Endothelial cell of umbilical vein (primary cell): ENCODE measurements around the gene CLCNKA. TPM values are rescaled to one million over a fixed set of nuclear protein-coding genes. Genes with fewer than 3 reads are reported as not detected.

Experiments used
- BruUV-seq: library from RNA; stranded (reverse); fragments of 400-500 nt; replicated peaks from 2 replicates; lab custom pipeline; 2021; lab: Mats Ljungman, UMichigan
- CTCF ChIA-PET: fragments of 300-600, 350-600 bp; sonication (Branson Sonifier 250); formaldehyde crosslinking; loops from one replicate; lab custom pipeline; 2021; ENCODE audit warnings: antibody characterized with exemption, inconsistent platforms; lab: Charles Lee
- POLR2A ChIA-PET: fragments of 300-600, 350-600 bp; sonication (Branson Sonifier 250); formaldehyde crosslinking; loops from one replicate; lab custom pipeline; 2021; ENCODE audit warnings: antibody characterized with exemption, inconsistent platforms; lab: Charles Lee
- DNase-seq: peaks from one replicate; pipeline ENCODE4 v3.0.0-alpha.2; 2011; ENCODE audit warnings: low read depth, low spot score
- FAIRE-seq: peaks from 2 replicates; lab custom pipeline; 2011; peaks lifted over from hg19 to GRCh38; lab: Jason Lieb, UNC
- H2AFZ ChIP-seq: 2 replicates; pipeline ENCODE4 v1.6.0; 2012; ENCODE audit warnings: low read depth, low read length, control low read depth, inconsistent platforms
- H3K27ac ChIP-seq: 2 replicates; pipeline ENCODE4 v1.5.1; 2011; ENCODE audit warnings: low read depth, mild to moderate bottlenecking, control low read depth, low read length, moderate library complexity; ENCODE audit not compliant: insufficient read depth
- H3K27me3 ChIP-seq, 2 experiments: 2 replicates each; pipeline versions ENCODE4 v1.6.0 to v1.6.1; 2011; ENCODE audit warnings: low read length in 2 of 2, mixed read lengths in 1 of 2; ENCODE audit not compliant: control insufficient read depth in 2 of 2, insufficient read depth in 2 of 2
- H3K36me3 ChIP-seq, 2 experiments: 2 replicates in 1 of 2; 3 replicates in 1 of 2; pipeline ENCODE4 v1.5.1; 2011; ENCODE audit warnings: low read length in 2 of 2, mild to moderate bottlenecking in 1 of 2, moderate library complexity in 1 of 2; ENCODE audit not compliant: control insufficient read depth in 2 of 2, insufficient read depth in 2 of 2; ENCODE audit errors: extremely low read depth in 1 of 2
- H3K4me1 ChIP-seq: 3 replicates; pipeline ENCODE4 v1.5.1; 2011; ENCODE audit warnings: mild to moderate bottlenecking, low read length; ENCODE audit not compliant: control insufficient read depth, insufficient read depth; ENCODE audit errors: extremely low read depth
- H3K4me2 ChIP-seq: 2 replicates; pipeline ENCODE4 v1.6.1; 2011; ENCODE audit warnings: low read length, control low read depth, mixed read lengths; ENCODE audit not compliant: insufficient read depth
- H3K4me3 ChIP-seq, 3 experiments: fragments of 200-600 bp in 1 of 3; sonication (generic), shearing (Covaris generic) in 1 of 3; replicated peaks in 1 of 3; 2 replicates each; pipeline ENCODE4 v1.5.1; 2011 to 2016; ENCODE audit warnings: control low read depth in 3 of 3, low read length in 3 of 3, mild to moderate bottlenecking in 2 of 3, inconsistent platforms in 1 of 3, low read depth in 1 of 3, moderate library complexity in 1 of 3; ENCODE audit not compliant: insufficient read depth in 1 of 3
- H3K79me2 ChIP-seq: 2 replicates; pipeline ENCODE4 v1.6.0; 2012; ENCODE audit warnings: low read length, inconsistent platforms; ENCODE audit not compliant: control insufficient read depth, insufficient read depth
- H3K9ac ChIP-seq: replicated peaks from 2 replicates; pipeline ENCODE3; 2011; ENCODE audit warnings: low read length, control low read depth; ENCODE audit not compliant: insufficient read depth; ENCODE audit errors: extremely low read depth
- H3K9me1 ChIP-seq: replicated peaks from 3 replicates; pipeline ENCODE4 v1.6.0; 2011; ENCODE audit warnings: mild to moderate bottlenecking, low read length; ENCODE audit not compliant: control insufficient read depth, insufficient read depth; ENCODE audit errors: extremely low read depth
- H3K9me3 ChIP-seq: replicated peaks from 2 replicates; pipeline ENCODE4 v1.5.1; 2012; ENCODE audit warnings: low read length, inconsistent platforms; ENCODE audit not compliant: control insufficient read depth, insufficient read depth
- H4K20me1 ChIP-seq: replicated peaks from 2 replicates; pipeline ENCODE3; 2011; ENCODE audit warnings: mild to moderate bottlenecking, low read length; ENCODE audit not compliant: control insufficient read depth, insufficient read depth; ENCODE audit errors: extremely low read depth
- CTCF ChIP-seq, 2 donors: IDR thresholded peaks; 1 replicate in 1 of 2; 2 replicates in 1 of 2; pipeline ENCODE4 v1.5.1; 2011; ENCODE audit warnings: low read length in 2 of 2, mild to moderate bottlenecking in 2 of 2, moderate library complexity in 2 of 2, control low read depth in 1 of 2, inconsistent platforms in 1 of 2, low read depth in 1 of 2; ENCODE audit not compliant: insufficient read depth in 1 of 2; ENCODE audit errors: extremely low read depth in 1 of 2
- EZH2 ChIP-seq: IDR thresholded peaks from 2 replicates; pipeline ENCODE4 v1.6.1; 2012; ENCODE audit warnings: borderline replicate concordance, low read depth, mild to moderate bottlenecking, moderate library complexity, low read length, inconsistent platforms; ENCODE audit not compliant: severe bottlenecking
- FOS ChIP-seq: IDR thresholded peaks from 2 replicates; pipeline ENCODE4 v1.6.1; 2011; ENCODE audit warnings: mild to moderate bottlenecking, low read length, moderate library complexity, borderline replicate concordance; ENCODE audit not compliant: insufficient read depth
- GATA2 ChIP-seq: IDR thresholded peaks from 2 replicates; pipeline ENCODE4 v1.7.0; 2011; ENCODE audit warnings: low read depth, mild to moderate bottlenecking, moderate library complexity, mixed read lengths, low read length; ENCODE audit not compliant: insufficient read length, insufficient read depth
- JUN ChIP-seq: IDR thresholded peaks from 2 replicates; pipeline ENCODE4 v1.6.1; 2011; ENCODE audit warnings: borderline replicate concordance, low read depth; ENCODE audit not compliant: insufficient read length, insufficient read depth
- MAX ChIP-seq: IDR thresholded peaks from 2 replicates; pipeline ENCODE4 v1.6.1; 2011; ENCODE audit not compliant: insufficient read depth, insufficient read length
- MYC ChIP-seq: IDR thresholded peaks from one replicate; pipeline ENCODE4 v1.6.1; 2011; ENCODE audit warnings: mild to moderate bottlenecking, low read depth, low read length
- POLR2A ChIP-seq: IDR thresholded peaks from 2 replicates; pipeline ENCODE4 v1.6.1; 2012; ENCODE audit warnings: low read depth, mild to moderate bottlenecking, control low read depth, low read length
- POLR2AphosphoS5 ChIP-seq: IDR thresholded peaks from 2 replicates; pipeline ENCODE4 v1.6.1; 2012; ENCODE audit warnings: low read depth, mild to moderate bottlenecking, control low read depth, low read length, moderate library complexity; ENCODE audit not compliant: insufficient read depth
- dilution Hi-C: fragments of 300-500 bp; cut with MboI; formaldehyde crosslinking; loops from one replicate; pipeline ENCODE4 v1.15.0; 2019; ENCODE audit warnings: low sequenced_read_pairs; ENCODE audit not compliant: extremely low pct_ligation_motif_present
- intact Hi-C: fragments of 100-400 bp; cut with micrococcal nuclease; formaldehyde crosslinking; loops from one replicate; pipeline ENCODE4 v1.10.0; 2022
- polyA plus RNA-seq, 4 experiments: library from polyadenylated mRNA; depleted of rRNA in 3 of 4; stranded (reverse) in 3 of 4; unstranded in 1 of 4; fragments of >200 nt; gene quantifications; 2 replicates each; pipeline versions ENCODE4 v1.2.1 to v1.2.3, GENCODE V29; 2011 to 2012; ENCODE audit warnings: missing spikeins in 1 of 4
- total RNA-seq: library from RNA; stranded (reverse); gene quantifications from 2 replicates; pipeline ENCODE4 v1.2.3, GENCODE V29; 2021

The CLCNKA gene
- total and polyA plus RNA-seq, 2 donors (not counting 3 experiments of a cell fraction or from before 2014, with no cell fraction given): not detected

GRCh38 chr1:16067127-16067768 lies 45.4 kb downstream of the CLCNKA start:
- Histone ChIP-seq H3K27me3 (peaks cover 0 to 7% of the 10 kb centered on the region in 2 experiments), H3K27ac (no peak overlapping the region), H3K4me2 (no peak overlapping the region), H3K4me3 (no peak overlapping the region), H3K79me2 (no peaks in the 10 kb centered on the region), H3K9me3 (no peaks in the 10 kb centered on the region), H3K4me1 (no peaks in the 10 kb centered on the region), H3K9me1 (no peaks in the 10 kb centered on the region), H3K36me3 (no peaks in the 10 kb centered on the region), H3K9ac (no peak overlapping the region), H4K20me1 (no peaks in the 10 kb centered on the region), H2AFZ (no peak overlapping the region)
- no peak for FAIRE-seq
- DNase-seq: no peak
- intact Hi-C loops: no loop called here
- ChIA-PET POLR2A (no interaction called here), CTCF (interaction anchor here (1.0 to 2.1 kb wide), 5 partner anchors 11 to 295 kb away, joined by 3 to 11 read pairs (median 3); no protein-coding TSS in a partner anchor)
- dilution Hi-C loops: no loop called here
- no peak for TF ChIP-seq CTCF (IDR thresholded peaks at IDR 0.05; ENCODE audit: extremely low read depth in 1 of 2, insufficient read depth in 1 of 2, low read depth in 1 of 2, low read length in 2 of 2)
- TF ChIP-seq POLR2AphosphoS5: no peak
- TF ChIP-seq GATA2: no peak
- no peak for TF ChIP-seq MYC
- TF ChIP-seq MAX: no peak
- TF ChIP-seq EZH2: no peak
- TF ChIP-seq JUN: no peak
- TF ChIP-seq FOS: no peak
- no peak for TF ChIP-seq POLR2A
- BruUV-seq: no TSS peak
